GM18951 (cell line): Measurements from ENCODE around the gene GPR132.

ENCODE experiments used
- POLR2A ChIP-seq: IDR thresholded peaks from 4 replicates; pipeline ENCODE4 v1.6.1; 2011; ENCODE audit warnings: mild to moderate bottlenecking; ENCODE audit not compliant: insufficient read length, insufficient read depth; ENCODE audit errors: extremely low read depth
- in situ Hi-C: fragments of 300-500 bp; cut with MboI; formaldehyde crosslinking; loops from one replicate; pipeline ENCODE4 v1.12.0; 2022; ENCODE audit warnings: low sequenced_read_pairs, mixed read lengths, inconsistent platforms; ENCODE audit not compliant: unreplicated experiment

Gene GPR132

GRCh38 chr14:105058521-105059034 lies 6.7 kb downstream of the GPR132 start:
- in situ Hi-C loops, result no loop called here
- no peak for TF ChIP-seq POLR2A

- in situ Hi-C loops, result no loop called here
Measured at GRCh38 chr14:105056303-105056831, 8.9 kb downstream of the GPR132 start.

GRCh38 chr14:105055736-105056302 lies 9.4 kb downstream of the GPR132 start:
- TF ChIP-seq POLR2A, result no peak
- in situ Hi-C loops, result no loop called here

More at GRCh38 chr14:105056303-105056831, 8.9 kb downstream of the GPR132 start:
- peak; percentile 25 for TF ChIP-seq POLR2A

GRCh38 chr14:105055334-105055733 lies 9.9 kb downstream of the GPR132 start:
- in situ Hi-C loops, result no loop called here
- no peak for TF ChIP-seq POLR2A

GRCh38 chr14:105053996-105054395 lies 11.2 kb downstream of the GPR132 start:
- in situ Hi-C loops, result no loop called here

GRCh38 chr14:105053421-105053820 lies 11.8 kb downstream of the GPR132 start:
- TF ChIP-seq POLR2A, result no peak
- in situ Hi-C loops, result no loop called here

More at GRCh38 chr14:105053996-105054395, 11.2 kb downstream of the GPR132 start:
- no peak for TF ChIP-seq POLR2A

- in situ Hi-C loops, result no loop called here
- TF ChIP-seq POLR2A, result no peak
Measured at GRCh38 chr14:105052110-105052458, 13.1 kb downstream of the GPR132 start.

GRCh38 chr14:105051182-105052109 lies 13.8 kb downstream of the GPR132 start:
- TF ChIP-seq POLR2A, result no peak
- in situ Hi-C loops, result no loop called here

- in situ Hi-C loops, result no loop called here
Measured at GRCh38 chr14:105050551-105050897, 14.7 kb downstream of the GPR132 start.

GRCh38 chr14:105049753-105050550 lies 15.3 kb downstream of the GPR132 start:
- in situ Hi-C loops, result loop anchor here (5.0 kb wide), 1 partner anchor 78 kb away; no protein-coding TSS in a partner anchor
- no peak for TF ChIP-seq POLR2A

More at GRCh38 chr14:105050551-105050897, 14.7 kb downstream of the GPR132 start:
- no peak for TF ChIP-seq POLR2A

GRCh38 chr14:105047283-105048016 lies 17.8 kb downstream of the GPR132 start:
- in situ Hi-C loops, result loop anchor here (5.0 kb wide), 1 partner anchor 75 kb away; no protein-coding TSS in a partner anchor
- no peak for TF ChIP-seq POLR2A

GRCh38 chr14:105046891-105047282 lies 18.3 kb downstream of the GPR132 start:
- TF ChIP-seq POLR2A, result no peak
- in situ Hi-C loops, result loop anchor here (5.0 kb wide), 1 partner anchor 75 kb away; no protein-coding TSS in a partner anchor
